ENCODE results near the gene TMEM255A. TPM values are rescaled to one million over a fixed set of nuclear protein-coding genes. Genes with fewer than 3 reads are reported as not detected.

TMEM255A gene
- total and polyA plus RNA-seq, 2 of the 13 experiments (the other 11 are each of a cell fraction or from before 2014, with no cell fraction given), result 0.13 to 0.40 TPM

GRCh38 chrX:120294651-120295050 lies 16.6 kb downstream of the TMEM255A start (continued):
- TF ChIP-seq ZNF567 (CRISPR knock-in tag; IDR thresholded peaks at IDR 0.05; ENCODE audit: borderline replicate concordance), result no peak
- no peak for TF ChIP-seq KDM6A (CRISPR knock-in tag; IDR thresholded peaks at IDR 0.05; ENCODE audit: low read depth)
- no peak for TF ChIP-seq NFAT5 (CRISPR knock-in tag; IDR thresholded peaks at IDR 0.05)
- no peak for TF ChIP-seq FOXA3 (CRISPR knock-in tag; IDR thresholded peaks at IDR 0.05)
- no peak for TF ChIP-seq IRX3 (CRISPR knock-in tag; IDR thresholded peaks at IDR 0.05; ENCODE audit: borderline replicate concordance, low read depth)
- no peak for TF ChIP-seq FOXM1 (CRISPR knock-in tag; IDR thresholded peaks at IDR 0.05)
- TF ChIP-seq RXRA (CRISPR knock-in tag; IDR thresholded peaks at IDR 0.05), result no peak
- no peak for TF ChIP-seq HINFP (CRISPR knock-in tag; IDR thresholded peaks at IDR 0.05; ENCODE audit: low read depth)
- no peak for TF ChIP-seq ISX (CRISPR knock-in tag; conservative IDR thresholded peaks at IDR 0.05)
- TF ChIP-seq THAP8 (CRISPR knock-in tag; IDR thresholded peaks at IDR 0.05; ENCODE audit: borderline replicate concordance), result no peak
- TF ChIP-seq ZNF724P (CRISPR knock-in tag; IDR thresholded peaks at IDR 0.05; ENCODE audit: borderline replicate concordance), result no peak
